Activated CD8-positive, alpha-beta memory T cell treated with anti-CD3 and anti-CD28 coated beads, Interleukin-2, amount 50 U/mL, for 1 hour (primary cell): ENCODE results near the gene PIGR.

Source experiments
- DNase-seq: peaks from one replicate; pipeline ENCODE4 v3.0.0-alpha.2; 2020; ENCODE audit errors: extremely low read depth

PIGR gene

DNA sequence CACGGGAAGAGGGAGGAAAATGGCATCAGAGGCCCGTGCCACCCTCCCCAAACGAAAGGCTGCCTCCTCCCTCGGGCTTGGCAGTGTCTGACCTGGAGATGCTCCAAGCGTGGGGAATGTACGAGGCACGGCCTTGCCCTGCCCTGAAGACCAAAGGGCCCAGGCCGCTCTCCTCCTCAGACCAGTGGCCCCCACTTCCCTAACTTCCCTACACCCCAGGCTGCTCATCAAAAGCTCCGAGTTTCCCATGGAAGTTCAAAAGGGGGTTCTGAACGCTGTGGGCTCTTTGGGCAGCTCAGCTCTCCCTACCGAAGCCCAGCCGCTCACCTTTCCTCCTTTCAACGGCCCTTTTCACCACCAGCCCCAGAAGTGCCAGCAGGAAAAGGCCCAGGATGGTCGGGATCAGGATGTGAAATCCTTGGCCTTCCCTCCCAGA is 36.4 kb downstream of the PIGR start:
- no peak for DNase-seq

DNA sequence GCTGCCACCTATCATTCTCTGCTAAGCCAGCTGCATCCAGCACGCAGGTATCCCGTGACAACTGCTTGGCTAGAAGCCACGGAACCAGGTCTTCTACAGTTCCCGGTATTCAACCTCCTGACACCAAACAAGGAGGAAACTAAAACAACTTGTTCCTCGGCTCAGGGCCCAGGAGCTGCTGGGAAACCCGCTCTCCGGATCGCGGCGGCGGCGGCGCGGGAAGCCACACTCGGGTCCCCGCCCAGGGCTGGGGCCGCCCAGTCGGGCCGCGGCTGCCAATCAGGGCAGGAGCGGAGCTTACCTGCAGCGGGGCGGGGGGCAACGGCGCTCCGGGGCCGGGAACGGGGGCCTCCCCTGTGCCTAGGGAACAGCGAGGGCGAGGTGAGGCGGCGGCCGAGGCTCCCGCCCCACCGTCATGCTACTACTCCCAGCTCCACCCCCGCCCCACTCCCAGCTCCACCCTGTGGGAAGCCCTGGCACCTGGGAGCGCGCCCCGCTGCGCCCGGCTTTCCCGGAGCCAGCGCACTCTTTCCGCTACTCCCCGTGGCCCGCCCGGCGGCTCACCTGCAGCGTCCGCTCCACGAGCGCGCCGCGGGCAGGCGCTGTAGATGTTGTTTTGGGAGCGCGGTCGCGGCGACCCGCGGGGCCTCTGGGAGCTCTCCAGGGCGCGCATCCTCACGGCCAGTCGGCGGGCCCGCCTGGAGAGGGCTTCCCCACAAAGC is 36.9 kb downstream of the PIGR start:
- no peak for DNase-seq

DNA sequence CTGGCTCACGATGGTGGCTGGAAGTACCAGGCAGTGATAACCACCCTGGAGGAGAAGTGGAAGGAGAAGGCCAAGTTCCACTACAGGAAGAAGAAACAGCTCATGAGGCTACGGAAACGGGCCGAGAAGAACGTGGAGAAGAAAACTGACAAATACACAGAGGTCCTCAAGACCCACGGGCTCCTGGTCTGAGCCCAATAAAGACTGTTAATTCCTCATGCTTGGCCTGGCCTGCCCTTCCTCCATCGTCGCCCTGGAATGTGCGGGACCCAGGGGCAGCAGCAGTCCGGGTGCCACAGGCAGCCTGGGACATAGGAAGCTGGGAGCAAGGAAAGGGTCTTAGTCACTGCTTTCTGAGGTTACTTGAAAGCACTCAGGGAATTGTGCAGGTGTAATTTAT is 38.2 kb downstream of the PIGR start:
- DNase-seq = no peak

DNA sequence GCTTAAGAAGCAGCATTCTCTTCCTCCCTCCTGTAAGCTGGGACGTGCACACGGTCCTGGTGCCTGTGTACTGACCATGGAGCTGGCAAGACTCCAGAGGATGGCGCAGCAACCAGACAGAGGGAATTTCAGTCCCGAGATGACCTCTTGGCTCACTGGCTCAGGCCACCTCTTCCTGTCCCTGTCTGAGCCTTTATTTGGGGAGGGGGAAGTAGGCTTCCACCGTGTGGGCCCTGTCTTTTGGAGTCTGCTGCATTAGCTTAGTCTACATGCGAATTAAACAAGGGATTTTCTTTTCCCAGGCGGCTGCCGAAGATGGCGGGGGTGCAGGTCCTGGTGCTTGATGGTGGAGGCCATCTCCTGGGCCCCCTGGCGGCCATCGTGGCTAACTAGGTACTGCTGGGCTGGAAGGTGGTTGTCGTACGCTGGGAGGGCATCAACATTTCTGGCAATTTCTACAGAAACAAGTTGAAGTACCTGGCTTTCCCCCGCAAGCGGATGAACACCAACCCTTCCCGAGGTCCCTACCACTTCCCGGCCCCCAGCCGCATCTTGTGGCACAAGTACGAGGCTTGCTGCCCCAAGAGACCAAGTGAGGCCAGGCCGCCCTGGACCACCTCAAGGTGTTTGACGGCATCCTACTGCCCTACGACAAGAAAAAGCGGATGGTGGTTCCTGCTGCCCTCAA is 38.8 kb downstream of the PIGR start:
- no peak for DNase-seq

DNA sequence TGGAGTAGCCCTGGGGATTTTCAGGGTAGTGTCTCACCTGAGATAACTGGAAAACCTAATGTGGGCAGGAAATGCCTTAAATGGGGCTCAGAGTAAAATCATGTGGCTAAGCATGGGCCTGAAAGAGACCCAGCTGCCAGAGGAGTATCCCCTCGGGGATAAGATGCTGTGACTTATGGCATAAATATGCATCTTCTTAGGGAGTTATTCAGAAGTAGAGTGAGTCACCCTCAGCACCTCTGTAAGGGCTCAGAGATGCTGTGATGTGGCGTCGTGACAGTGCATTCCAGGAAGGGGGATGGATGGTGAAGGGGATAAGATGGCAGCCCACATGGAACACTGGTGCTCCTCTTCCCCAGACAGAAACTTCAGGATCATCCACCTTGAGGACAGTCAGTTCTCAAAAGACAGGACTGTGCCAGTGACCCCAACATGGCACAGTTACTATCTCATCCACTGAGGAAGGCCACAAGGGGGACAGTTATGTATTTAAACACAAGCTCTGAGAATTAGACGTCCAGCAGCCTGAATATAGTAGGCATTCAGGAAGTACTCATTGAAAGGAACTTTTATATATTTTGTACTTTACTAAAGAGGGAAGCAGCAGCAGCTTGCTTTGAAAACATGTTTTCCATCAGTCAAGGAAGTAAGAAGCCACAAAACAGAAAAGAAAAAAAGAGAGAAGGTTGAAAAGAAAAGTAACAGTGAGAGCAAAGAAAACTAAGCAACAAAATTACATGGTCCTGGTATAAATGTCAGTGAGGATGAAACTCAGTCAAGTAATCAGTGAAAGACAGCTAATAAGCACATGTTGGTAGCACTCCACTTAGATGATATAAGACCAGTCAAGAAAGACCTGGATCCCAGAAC is 40.7 kb downstream of the PIGR start:
- no peak for DNase-seq

DNA sequence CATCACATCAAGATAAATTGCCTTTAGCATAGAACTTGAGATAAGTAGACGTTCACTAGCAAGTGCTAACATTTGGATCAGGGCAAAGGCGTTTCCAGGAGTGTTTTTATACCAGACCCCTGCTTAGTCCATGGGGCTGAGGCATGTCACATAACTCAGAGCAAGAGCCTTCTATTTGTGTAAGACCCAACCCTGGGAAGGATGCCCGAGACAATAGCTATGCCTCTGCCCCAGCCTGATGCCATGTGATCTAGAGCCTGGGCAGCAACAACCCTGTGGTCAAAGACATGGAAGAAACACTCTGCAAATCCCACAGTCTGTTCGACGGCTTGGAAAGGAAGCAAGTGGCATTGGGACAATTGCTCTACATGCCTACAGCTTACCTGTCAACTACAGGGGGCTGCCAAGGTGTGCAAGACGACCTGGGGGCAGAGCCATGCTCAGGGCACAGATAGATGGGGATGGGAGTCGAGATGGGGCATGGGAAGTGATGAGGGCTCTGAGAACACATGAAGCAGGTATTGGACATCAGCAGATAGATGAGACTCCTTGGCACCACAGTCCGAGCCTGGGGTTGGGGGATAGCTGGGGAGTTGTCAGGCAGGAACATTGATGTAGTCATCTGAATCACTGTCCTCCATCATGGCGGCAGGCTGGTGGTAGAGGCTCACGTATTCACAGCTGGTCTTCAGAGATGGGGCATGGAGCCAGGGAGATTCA is 41.7 kb downstream of the PIGR start:
- no peak for DNase-seq

DNA sequence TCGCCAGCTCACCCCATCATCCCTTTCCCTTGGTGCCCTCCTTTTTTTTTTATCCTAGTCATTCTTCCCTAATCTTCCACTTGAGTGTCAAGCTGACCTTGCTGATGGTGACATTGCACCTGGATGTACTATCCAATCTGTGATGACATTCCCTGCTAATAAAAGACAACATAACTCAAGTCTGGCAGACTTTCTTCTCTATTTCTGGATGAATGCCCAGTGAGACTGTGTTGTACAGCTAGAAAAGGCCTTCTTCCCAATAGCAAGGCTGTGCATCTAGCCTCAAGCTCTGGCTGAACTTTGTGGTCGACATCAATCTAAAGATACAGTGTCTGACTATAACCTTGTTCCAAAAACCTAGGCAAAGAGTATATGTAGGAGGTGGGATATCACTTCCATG is 42.6 kb downstream of the PIGR start:
- DNase-seq = no peak

DNA sequence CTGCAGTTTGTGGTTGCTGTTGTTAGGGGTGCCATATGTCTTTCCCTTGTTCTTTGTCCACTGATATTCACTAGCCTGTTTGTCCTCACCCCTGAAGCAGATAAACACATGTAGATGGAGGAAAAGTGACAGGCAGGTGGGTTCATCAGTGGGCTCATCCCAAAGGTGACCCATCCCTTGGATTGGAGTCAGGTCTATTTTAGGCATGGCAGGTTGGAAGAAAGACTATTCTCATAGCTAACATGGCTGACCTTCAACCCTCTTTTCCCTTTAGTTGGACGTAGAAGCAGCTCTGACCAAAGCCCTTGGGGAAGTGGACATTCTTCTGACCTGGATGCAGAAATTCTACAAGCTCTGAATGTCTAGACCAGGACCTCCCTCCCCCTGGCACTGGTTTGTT is 43.6 kb downstream of the PIGR start:
- no peak for DNase-seq

DNA sequence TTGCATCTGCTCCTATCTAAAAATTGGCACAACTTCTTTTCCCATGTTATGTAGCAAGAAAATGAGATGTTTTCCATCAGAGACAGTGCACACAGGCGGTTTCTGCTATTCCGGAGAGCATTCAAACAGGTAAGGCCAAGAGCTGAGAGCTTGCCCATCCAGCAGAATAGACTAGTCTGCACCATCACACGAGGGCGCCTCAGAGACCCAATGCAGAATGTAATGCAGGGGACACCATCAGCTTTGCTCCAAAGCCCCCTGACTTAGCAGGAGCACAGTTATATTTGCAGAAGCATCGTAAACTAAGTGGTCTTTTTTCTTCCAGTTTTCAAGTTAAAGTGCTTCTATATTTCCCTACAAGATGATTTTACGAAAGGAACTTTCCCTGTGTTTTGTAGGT is 44.3 kb downstream of the PIGR start:
- DNase-seq = no peak

DNA sequence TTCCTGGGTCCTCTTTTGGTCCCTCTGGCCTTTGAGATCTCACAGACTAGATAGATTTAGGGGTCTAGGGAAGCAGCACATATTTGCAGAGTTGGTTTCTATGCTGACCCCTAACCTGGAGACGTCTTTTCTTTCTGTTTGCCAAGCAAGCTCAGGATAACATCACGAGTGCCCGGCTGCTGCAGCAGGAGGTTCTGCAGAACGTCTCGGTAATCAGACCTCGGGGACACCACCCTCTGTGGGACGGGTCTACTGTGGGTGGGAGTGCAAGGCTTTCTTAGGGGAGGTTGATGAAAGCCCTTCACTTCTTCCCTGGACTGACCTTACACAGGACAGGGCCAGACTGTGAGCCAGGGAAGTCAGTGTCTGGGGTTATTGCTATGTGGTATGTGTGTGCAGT is 46.1 kb downstream of the PIGR start:
- no peak for DNase-seq

DNA sequence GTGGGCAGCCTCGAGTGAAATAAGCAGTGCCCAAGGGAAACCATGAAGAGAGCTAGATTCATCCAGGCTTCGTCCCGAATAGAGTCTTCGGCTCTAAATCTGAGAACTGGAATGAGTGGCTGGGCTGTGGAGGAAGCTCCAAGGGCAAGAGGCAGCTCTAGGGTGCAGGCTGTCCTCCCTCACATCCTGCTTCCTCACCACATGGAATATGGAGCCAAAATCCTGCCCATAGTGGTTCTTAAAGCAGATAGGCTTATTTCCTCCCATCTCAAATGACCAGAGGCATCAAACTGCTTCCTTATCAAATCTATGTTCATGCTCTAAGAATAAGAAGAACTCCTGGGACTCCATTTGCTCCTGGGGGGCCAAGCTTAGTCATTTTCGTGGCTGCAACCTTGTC is 46.5 kb downstream of the PIGR start:
- DNase-seq = no peak

DNA sequence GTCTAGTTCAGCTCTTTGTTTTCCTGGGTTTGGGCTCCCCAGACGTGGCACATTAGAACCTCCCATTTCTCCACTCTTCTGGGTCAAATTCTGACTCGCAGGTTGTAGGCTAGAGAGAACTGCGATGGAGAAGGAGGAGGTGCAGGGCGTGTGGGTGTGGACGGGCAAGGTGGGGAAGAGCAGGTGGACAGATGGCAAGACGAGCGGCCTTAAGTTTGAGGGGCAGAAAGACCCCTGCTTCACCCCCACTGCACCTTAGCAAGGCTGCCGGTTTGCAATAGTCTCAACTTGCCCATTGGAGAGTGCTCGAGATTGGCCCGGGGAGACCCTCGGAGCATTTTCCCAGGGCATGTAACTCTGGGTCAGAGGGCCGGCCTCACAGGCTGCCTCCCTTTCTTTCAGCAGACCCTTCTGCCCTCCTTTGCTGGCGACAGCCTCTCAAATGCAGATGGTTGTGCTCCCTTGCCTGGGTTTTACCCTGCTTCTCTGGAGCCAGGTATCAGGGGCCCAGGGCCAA is 47.3 kb downstream of the PIGR start:
- no peak for DNase-seq

DNA sequence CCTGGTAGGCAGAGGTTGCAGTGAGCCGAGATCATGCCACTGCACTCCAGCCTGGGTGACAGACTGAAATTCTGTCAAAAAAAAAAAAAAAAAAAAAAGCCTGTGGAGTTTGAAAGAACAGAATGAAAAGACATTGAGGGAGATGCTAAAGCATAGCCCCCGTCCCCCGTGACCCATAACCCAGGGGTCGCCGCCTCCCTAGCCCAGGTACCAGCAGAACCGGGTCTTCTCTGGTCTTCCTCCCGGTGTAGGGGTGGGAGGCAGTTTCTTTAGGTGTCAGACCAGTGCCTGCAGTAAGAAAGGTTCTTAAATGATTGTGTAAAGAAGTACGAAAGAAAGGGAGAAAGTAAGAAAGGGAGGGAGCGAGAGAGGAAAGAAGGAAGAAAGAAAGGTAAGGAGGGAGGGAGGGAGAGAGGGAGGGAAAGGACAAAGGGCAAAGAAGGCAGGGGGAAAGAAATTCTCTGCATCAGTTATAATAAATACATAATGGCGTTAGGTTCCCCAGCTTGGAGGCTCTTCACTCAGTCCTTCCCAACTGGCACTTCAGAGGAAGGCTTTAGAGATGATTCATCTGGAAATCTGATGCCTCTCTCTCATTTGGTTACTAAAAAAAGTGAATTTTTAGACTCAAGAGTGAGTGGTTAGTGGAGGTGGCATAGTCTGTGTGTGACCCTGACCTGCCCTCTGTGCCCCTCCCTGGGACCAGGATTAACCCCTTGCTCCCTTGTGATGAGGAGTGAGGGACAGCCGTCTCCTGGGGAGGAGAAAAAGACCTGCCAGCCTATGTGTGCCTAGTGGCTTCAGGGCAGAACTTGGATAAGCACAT is 48.0 kb downstream of the PIGR start:
- no peak for DNase-seq

DNA sequence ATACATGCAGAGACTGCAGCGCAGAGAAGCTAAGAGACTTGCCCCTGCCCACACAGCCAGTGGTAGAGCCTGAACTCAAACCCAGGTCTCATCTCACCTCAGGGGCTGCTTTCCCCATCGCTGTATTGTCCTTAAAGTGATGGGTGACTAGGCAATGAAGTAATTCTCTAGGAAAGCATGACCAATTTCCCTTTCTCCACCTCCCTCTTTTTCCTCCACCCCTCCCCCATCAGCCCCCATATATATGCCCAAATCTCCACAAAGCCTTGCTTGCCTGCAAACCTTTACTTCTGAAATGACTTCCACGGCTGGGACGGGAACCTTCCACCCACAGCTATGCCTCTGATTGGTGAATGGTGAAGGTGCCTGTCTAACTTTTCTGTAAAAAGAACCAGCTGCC is 49.1 kb downstream of the PIGR start, which contains the start of gene IL24:
Gene IL24 (plus strand): TSS at position 269 of the 400 bp plus-strand sequence. CDS start 390 bp downstream, outside the sequence.
- DNase-seq = no peak

DNA sequence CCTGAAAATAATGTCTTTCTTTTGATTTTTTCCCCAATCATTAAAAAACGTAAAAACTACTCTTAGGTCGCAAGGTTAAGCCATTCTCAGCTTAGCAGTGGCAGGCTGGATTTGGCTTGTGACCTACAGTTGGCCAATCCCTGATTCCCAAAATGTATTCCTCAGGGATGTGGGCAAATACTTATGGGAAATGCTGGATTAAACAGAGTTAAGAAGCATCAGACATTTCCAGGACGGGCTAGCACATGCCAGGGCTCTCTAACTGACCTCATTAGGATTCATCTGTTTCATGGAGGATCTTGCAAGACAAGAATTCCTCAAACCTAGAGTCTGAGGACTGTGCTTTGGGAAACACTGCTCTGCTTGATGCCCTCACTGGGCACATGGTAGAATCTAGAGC is 50.0 kb downstream of the PIGR start:
- DNase-seq = no peak

DNA sequence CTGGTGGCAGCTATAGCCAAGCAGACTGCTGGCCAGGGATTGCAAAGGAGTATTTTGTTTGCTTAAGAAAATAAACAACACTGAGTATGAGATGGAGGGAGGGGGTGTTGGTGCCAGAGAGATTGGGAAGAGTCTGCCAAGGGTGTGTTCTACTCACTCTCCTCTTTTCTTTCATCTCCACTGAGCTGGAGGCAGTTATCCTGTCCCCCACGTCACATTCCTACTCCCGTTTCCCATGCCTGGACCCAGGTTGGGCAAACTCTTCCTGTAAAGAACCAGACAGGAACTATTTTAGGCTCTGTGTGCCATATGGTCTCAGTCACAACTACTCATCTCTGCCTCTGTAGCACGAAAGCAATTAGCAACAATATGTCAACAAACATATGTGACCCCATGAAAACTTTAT is 50.4 kb downstream of the PIGR start:
- DNase-seq = no peak

DNA sequence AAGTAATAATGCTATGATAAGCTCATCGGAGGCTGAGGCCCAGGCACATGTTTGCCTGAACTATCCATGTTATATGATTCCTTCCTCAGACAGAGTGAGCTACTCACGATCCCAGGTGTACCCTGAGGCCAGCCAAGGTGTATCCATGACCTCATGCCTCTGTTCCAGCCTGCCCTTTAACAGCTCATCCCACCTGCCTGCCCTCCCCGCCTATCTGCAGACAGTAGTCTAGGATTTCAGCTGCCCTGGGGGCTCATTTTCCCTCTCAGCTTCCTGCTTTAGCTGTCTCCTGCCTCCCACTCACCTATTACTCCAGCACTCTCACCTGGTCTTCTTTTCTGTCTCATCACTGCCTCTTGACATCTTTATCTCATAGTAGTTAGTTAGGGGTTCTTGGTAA is 50.9 kb downstream of the PIGR start:
- no peak for DNase-seq

DNA sequence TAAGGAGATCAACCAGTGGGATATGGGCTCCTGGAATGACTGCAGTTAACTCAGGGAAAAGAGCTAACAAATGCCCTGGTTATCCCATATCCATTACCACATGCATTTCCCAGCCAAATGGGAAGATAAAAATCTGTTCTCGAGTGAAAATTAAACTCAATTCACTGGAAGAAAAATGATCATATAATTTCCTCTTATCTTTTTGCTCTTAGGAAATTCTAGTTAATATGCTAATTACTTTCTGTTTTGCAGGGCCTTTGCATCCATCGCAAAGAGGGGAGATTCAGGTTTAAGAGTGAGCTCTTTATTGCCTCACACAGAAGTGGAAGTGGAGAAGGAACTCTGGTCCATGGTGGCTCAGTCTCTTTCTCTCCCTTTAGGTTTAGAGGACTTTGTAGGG is 52.9 kb downstream of the PIGR start:
- no peak for DNase-seq

DNA sequence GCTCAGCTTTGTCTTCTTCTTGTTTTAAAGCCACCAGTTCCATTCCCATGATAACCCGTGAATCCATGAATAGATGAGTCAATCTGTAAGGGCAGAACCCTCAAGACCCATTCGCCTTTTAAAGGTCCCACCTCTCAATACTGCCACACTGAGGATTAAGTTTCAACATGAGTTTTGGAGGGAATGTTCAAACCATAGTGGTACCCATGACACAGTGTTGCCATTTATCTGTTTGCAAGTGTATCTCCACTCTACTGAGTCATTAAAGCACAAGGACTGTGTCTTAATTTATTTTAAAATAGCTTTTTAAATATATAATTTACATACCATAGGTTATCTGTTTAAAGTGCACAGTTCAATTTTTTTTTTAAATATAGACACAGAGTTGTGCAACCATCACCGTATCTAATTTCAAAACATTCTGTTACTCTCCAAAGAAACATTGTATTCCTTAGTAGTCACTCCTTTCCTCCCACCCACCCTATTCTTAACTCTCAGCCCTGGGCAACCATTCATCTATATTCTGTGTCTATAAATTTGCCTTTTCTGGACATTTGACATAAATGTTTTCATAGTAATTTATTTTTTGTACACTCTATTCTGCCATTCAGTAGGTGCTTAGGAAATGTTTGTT is 53.8 kb downstream of the PIGR start:
- no peak for DNase-seq

DNA sequence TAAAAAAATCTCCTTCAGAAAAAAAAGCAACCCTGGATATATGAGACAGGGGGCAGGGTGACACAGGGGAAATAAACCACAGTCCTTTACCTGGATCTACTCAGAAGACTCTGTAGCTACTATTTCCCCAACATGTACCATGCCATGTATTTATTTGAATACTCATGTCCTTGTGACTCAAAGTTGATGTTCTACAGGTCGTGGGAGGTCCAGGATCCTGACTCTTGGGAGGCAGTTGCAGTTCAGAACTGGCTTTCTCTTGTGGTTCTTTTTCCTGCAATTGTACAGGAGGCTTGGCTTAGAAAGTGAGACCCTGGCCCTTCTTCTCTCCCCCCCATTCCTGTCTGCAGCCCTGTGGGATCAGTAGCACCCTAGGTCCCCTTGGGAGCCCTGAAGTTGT is 54.9 kb downstream of the PIGR start:
- DNase-seq = no peak
